Smooth muscle cell (in vitro differentiated cells): ENCODE data around the gene VLDLR. TPM values are rescaled to one million over a fixed set of nuclear protein-coding genes. Genes with fewer than 3 reads are reported as not detected.

Source experiments
- DNase-seq: peaks from one replicate; lab custom pipeline; 2025; ENCODE audit not compliant: unreplicated experiment; lab: John Stamatoyannopoulos, UW
- H2AFZ ChIP-seq: fragments of 200-600 bp; sonication (generic); 2 replicates; pipeline ENCODE4 v1.6.0; 2016; ENCODE audit warnings: antibody characterized with exemption, low read depth, mild to moderate bottlenecking
- H3F3A ChIP-seq: fragments of 200-600 bp; sonication (generic); 2 replicates; pipeline ENCODE4 v1.6.0; 2017; ENCODE audit warnings: antibody characterized with exemption, low read depth
- H3K27ac ChIP-seq: fragments of 200-600 bp; sonication (generic); 2 replicates; pipeline ENCODE4 v1.5.1; 2016; ENCODE audit warnings: low read depth, mild to moderate bottlenecking
- H3K27me3 ChIP-seq: fragments of 200-600 bp; sonication (generic); 2 replicates; pipeline ENCODE4 v1.6.1; 2016; ENCODE audit warnings: low read depth, mild to moderate bottlenecking
- H3K36me3 ChIP-seq: fragments of 200-600 bp; sonication (generic); 2 replicates; pipeline ENCODE4 v1.5.1; 2016; ENCODE audit warnings: low read depth
- H3K4me1 ChIP-seq: fragments of 200-600 bp; sonication (generic); 2 replicates; pipeline ENCODE4 v1.5.1; 2016; ENCODE audit warnings: low read depth
- H3K4me2 ChIP-seq: fragments of 200-600 bp; sonication (generic); 2 replicates; pipeline ENCODE4 v1.6.0; 2016; ENCODE audit warnings: mild to moderate bottlenecking
- H3K4me3 ChIP-seq: fragments of 200-600 bp; sonication (generic); 2 replicates; pipeline ENCODE4 v1.5.1; 2016; ENCODE audit warnings: mild to moderate bottlenecking
- H3K79me2 ChIP-seq: fragments of 200-600 bp; sonication (generic); 2 replicates; pipeline ENCODE4 v1.6.0; 2016; ENCODE audit warnings: low read depth, mild to moderate bottlenecking
- H3K9ac ChIP-seq: fragments of 200-600 bp; sonication (generic); 2 replicates; pipeline ENCODE4 v1.6.0; 2016; ENCODE audit warnings: low read depth
- H3K9me3 ChIP-seq: fragments of 200-600 bp; sonication (generic); replicated peaks from 2 replicates; pipeline ENCODE4 v1.5.1; 2016; ENCODE audit warnings: low read depth
- H4K20me1 ChIP-seq: fragments of 200-600 bp; sonication (generic); 2 replicates; pipeline ENCODE4 v1.6.0; 2016; ENCODE audit warnings: low read depth
- WGBS: methylation state at CpG from one replicate; pipeline ENCODE4 v1.1.7; 2016; ENCODE audit warnings: low lambda C conversion rate; 5-methylcytosine and 5-hydroxymethylcytosine counted together
- polyA plus RNA-seq: library from polyadenylated mRNA; unstranded; fragments of >200 nt; fragmentation: Nextera tagmentation; extraction: Ambion mirVana; gene quantifications from 2 replicates; pipeline ENCODE4 v1.2.1, GENCODE V29; 2016
- total RNA-seq: library from RNA; depleted of rRNA; stranded (reverse); fragments of >200 nt; gene quantifications from 2 replicates; pipeline ENCODE4 v1.2.3, GENCODE V29; 2014
- TF ChIP-seq, protein P1 (sequence below): fragments of 200-600 bp; sonication (generic); IDR thresholded peaks from 2 replicates; pipeline ENCODE4 v1.5.1; 2017; ENCODE audit warnings: borderline replicate concordance, mild to moderate bottlenecking, antibody characterized with exemption; ENCODE audit not compliant: insufficient read depth, poor library complexity, severe bottlenecking

VLDLR gene
- total and polyA plus RNA-seq, 2 experiments from 2014 or later, result 14.1 to 37.5 TPM

- no peaks in the 10 kb centered on the region for H4K20me1 ChIP-seq
- no peaks in the 10 kb centered on the region for H3K9me3 ChIP-seq
- H3F3A ChIP-seq, result no peaks in the 10 kb centered on the region
- no peaks in the 10 kb centered on the region for H3K27me3 ChIP-seq
- H3K4me2 ChIP-seq, result no peak overlapping the region
- no peaks in the 10 kb centered on the region for H3K4me1 ChIP-seq
- no peak overlapping the region for H2AFZ ChIP-seq
- no peak overlapping the region for H3K27ac ChIP-seq
- H3K79me2 ChIP-seq, result no peaks in the 10 kb centered on the region
- H3K9ac ChIP-seq, result no peak overlapping the region
- no peaks in the 10 kb centered on the region for H3K36me3 ChIP-seq
- H3K4me3 ChIP-seq, result no peak overlapping the region
- no peak for DNase-seq
- 95% methylated on average over 4 of the region's 4 CpGs for WGBS
- TF ChIP-seq, protein P1, sequence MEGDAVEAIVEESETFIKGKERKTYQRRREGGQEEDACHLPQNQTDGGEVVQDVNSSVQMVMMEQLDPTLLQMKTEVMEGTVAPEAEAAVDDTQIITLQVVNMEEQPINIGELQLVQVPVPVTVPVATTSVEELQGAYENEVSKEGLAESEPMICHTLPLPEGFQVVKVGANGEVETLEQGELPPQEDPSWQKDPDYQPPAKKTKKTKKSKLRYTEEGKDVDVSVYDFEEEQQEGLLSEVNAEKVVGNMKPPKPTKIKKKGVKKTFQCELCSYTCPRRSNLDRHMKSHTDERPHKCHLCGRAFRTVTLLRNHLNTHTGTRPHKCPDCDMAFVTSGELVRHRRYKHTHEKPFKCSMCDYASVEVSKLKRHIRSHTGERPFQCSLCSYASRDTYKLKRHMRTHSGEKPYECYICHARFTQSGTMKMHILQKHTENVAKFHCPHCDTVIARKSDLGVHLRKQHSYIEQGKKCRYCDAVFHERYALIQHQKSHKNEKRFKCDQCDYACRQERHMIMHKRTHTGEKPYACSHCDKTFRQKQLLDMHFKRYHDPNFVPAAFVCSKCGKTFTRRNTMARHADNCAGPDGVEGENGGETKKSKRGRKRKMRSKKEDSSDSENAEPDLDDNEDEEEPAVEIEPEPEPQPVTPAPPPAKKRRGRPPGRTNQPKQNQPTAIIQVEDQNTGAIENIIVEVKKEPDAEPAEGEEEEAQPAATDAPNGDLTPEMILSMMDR, result no peak
Measured at GRCh38 chr9:2666569-2666968, 45.0 kb downstream of the VLDLR start.

- TF ChIP-seq, protein P1, result no peak
- no peaks in the 10 kb centered on the region for H3K36me3 ChIP-seq
- no peaks in the 10 kb centered on the region for H3K9me3 ChIP-seq
- no peak overlapping the region for H3K4me3 ChIP-seq
- no peaks in the 10 kb centered on the region for H3K79me2 ChIP-seq
- no peak overlapping the region for H2AFZ ChIP-seq
- H3K9ac ChIP-seq, result no peak overlapping the region
- DNase-seq, result no peak
- WGBS, result 97% methylated on average over 3 of the region's 3 CpGs
- H4K20me1 ChIP-seq, result no peaks in the 10 kb centered on the region
- H3K4me1 ChIP-seq, result no peaks in the 10 kb centered on the region
- H3K27ac ChIP-seq, result no peak overlapping the region
- no peaks in the 10 kb centered on the region for H3K27me3 ChIP-seq
- no peaks in the 10 kb centered on the region for H3F3A ChIP-seq
- no peak overlapping the region for H3K4me2 ChIP-seq
Measured at GRCh38 chr9:2673161-2673560, 51.6 kb downstream of the VLDLR start.

DNA sequence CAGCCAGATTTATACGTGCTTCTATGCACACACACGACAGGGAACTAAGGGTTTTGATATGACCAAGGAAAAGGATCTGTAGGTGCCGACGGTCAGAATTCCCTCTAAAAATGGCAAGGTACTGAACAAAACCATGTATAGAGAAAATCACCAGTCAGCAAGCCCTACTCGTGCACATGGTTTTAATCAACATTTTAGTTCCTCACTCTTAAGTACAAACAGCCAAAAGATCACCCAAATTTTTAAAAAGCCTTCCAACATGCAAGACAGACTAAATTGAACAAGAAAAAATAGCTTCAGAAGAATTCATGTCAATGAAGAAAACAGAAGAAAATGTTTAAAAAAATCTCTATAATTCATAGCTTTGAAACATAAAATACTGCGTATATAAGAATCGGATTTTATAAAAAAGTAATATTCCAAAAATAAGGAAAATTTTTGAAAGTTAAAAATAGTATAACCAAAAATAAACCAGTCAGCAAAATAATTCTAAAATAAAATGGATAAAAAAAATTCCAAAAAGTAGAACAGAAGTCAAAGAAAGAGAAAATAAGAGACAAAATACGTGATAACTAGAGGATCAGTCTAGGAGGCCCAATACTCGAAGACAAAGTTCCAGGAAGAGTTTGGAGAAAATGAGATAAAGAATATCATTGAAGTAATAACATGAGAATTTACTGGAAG lies 52.7 kb downstream of the VLDLR start:
- Histone ChIP-seq H3K4me1 (no peaks in the 10 kb centered on the region), H3K4me3 (no peak overlapping the region), H3K9me3 (no peaks in the 10 kb centered on the region), H4K20me1 (no peaks in the 10 kb centered on the region), H3F3A (no peaks in the 10 kb centered on the region), H3K9ac (no peak overlapping the region), H2AFZ (peak overlapping the region; percentile 73), H3K27me3 (no peaks in the 10 kb centered on the region), H3K79me2 (no peaks in the 10 kb centered on the region), H3K27ac (no peak overlapping the region), H3K36me3 (no peaks in the 10 kb centered on the region), H3K4me2 (peak overlapping the region; percentile 67)
- TF ChIP-seq, protein P1, result no peak
- no peak for DNase-seq
- 58% methylated on average over 9 of the region's 9 CpGs for WGBS

DNA sequence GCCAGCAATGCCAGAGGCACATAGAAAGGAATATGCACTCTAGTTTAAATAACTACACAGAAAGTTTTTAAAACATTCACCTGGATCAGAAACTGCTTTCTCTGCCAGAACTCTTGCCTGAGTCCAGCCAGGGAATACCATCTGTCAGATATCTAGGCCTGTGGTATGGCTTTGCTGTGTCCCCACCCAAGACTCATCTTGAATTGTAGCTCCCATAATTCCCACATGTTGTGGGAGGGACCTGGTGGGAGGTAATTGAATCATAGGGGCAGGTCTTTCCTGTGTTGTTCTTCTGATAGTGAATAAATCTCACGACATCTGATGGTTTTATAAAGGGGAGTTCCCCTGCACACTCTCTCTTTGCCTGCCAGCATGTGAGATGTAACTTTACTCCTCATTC lies 54.2 kb downstream of the VLDLR start:
- WGBS, result 95% methylated on average over 1 of the region's 1 CpG
- Histone ChIP-seq H3K27ac (no peak overlapping the region), H3K4me3 (no peak overlapping the region), H3K27me3 (no peaks in the 10 kb centered on the region), H3F3A (no peaks in the 10 kb centered on the region), H3K9ac (no peak overlapping the region), H3K4me1 (no peaks in the 10 kb centered on the region), H3K9me3 (no peaks in the 10 kb centered on the region), H4K20me1 (no peaks in the 10 kb centered on the region), H3K36me3 (no peaks in the 10 kb centered on the region), H2AFZ (no peak overlapping the region), H3K79me2 (no peaks in the 10 kb centered on the region), H3K4me2 (no peak overlapping the region)
- DNase-seq, result no peak
- TF ChIP-seq, protein P1, result no peak
